ENCODE results near the gene ZNF33B. TPM values are rescaled to one million over a fixed set of nuclear protein-coding genes. Genes with fewer than 3 reads are reported as not detected.

ZNF33B gene
- total and polyA plus RNA-seq, 9 donors = 24.9 to 71.8 (median 32.9) TPM

GRCh38 chr10:42596196-42596595, 42.2 kb downstream of the ZNF33B start:
- Histone ChIP-seq H3K9me3 (peaks cover 0 to 21% of the 10 kb centered on the region in 2 donors), H3K4me3 (no peak overlapping the region), H3K4me1 (ENCODE audit: insufficient read depth) (no peaks in the 10 kb centered on the region), H3K27ac (no peak overlapping the region), H3K27me3 (no peaks in the 10 kb centered on the region), H3K36me3 (no peaks in the 10 kb centered on the region)
- intact Hi-C loops (cut with DNase I) = no loop called here
- no peak for DNase-seq
- TF ChIP-seq, protein P1, sequence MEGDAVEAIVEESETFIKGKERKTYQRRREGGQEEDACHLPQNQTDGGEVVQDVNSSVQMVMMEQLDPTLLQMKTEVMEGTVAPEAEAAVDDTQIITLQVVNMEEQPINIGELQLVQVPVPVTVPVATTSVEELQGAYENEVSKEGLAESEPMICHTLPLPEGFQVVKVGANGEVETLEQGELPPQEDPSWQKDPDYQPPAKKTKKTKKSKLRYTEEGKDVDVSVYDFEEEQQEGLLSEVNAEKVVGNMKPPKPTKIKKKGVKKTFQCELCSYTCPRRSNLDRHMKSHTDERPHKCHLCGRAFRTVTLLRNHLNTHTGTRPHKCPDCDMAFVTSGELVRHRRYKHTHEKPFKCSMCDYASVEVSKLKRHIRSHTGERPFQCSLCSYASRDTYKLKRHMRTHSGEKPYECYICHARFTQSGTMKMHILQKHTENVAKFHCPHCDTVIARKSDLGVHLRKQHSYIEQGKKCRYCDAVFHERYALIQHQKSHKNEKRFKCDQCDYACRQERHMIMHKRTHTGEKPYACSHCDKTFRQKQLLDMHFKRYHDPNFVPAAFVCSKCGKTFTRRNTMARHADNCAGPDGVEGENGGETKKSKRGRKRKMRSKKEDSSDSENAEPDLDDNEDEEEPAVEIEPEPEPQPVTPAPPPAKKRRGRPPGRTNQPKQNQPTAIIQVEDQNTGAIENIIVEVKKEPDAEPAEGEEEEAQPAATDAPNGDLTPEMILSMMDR (IDR thresholded peaks at IDR 0.05) = no peak
- TF ChIP-seq POLR2A (IDR thresholded peaks at IDR 0.05) (no peak), EP300 (IDR thresholded peaks at IDR 0.05) (no peak)

DNA sequence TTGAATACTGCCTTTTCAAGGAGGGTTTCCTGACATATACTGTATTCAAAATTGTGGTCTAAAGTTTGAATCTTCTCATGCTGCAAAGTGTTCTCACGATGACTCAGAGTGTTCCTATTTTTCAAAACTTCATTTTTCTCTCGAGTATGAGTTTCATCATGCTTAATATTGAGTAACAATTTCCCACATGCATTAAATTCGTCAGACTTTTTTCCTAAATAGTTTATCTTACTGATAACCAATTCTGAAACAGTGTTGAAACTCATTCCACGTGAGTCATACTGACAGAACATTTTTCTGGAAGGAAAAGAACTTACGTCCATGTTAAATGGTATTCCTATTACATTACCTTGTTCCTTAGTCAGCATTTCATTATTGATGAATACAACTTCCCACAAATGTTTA, 44.1 kb downstream of the ZNF33B start:
- H3K4me3 ChIP-seq = no peak overlapping the region
- no peak overlapping the region for H3K27ac ChIP-seq
- no peaks in the 10 kb centered on the region for H3K27me3 ChIP-seq
- no peaks in the 10 kb centered on the region for H3K36me3 ChIP-seq
- intact Hi-C loops (cut with DNase I) = no loop called here
- no peaks in the 10 kb centered on the region for H3K4me1 ChIP-seq (ENCODE audit: insufficient read depth)
- TF ChIP-seq, protein P1 (IDR thresholded peaks at IDR 0.05) = no peak
- TF ChIP-seq EP300 (IDR thresholded peaks at IDR 0.05) (no peak), POLR2A (IDR thresholded peaks at IDR 0.05) (no peak)
- no peak for DNase-seq
- 58 to 70% (median 64%) methylated on average over 5 of the region's 5 CpGs for WGBS, 3 donors
- H3K9me3 ChIP-seq = peaks cover 0 to 21% of the 10 kb centered on the region in 2 donors

DNA sequence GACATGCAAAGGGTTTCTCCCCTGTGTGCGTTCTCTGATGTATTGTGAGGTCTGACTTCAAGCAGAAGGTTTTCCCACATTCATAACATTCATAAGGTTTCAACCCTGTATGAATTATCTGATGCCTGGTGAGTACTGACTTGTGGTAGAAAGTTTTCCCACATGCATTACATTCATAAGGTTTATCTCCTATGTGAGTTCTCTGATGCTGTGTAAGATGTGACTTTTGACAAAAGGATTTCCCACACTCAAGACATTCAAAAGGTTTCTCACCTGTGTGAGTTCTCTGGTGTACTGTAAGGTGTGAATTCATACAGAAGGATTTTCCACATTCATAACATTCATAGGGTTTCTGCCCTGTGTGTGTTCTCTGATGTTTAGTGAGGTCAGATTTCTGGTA, 45.1 kb downstream of the ZNF33B start:
- no peak for DNase-seq
- H3K36me3 ChIP-seq = no peaks in the 10 kb centered on the region
- H3K9me3 ChIP-seq = peaks cover 0 to 21% of the 10 kb centered on the region in 2 donors
- no peak overlapping the region for H3K4me3 ChIP-seq
- H3K4me1 ChIP-seq (ENCODE audit: insufficient read depth) = no peaks in the 10 kb centered on the region
- no peaks in the 10 kb centered on the region for H3K27me3 ChIP-seq
- intact Hi-C loops (cut with DNase I) = no loop called here
- TF ChIP-seq POLR2A (IDR thresholded peaks at IDR 0.05) (no peak), EP300 (IDR thresholded peaks at IDR 0.05) (no peak)
- TF ChIP-seq, protein P1 (IDR thresholded peaks at IDR 0.05) = no peak
- H3K27ac ChIP-seq = no peak overlapping the region
- 98 to 100% (median 100%) methylated on average over 1 of the region's 1 CpG for WGBS, 3 donors

DNA sequence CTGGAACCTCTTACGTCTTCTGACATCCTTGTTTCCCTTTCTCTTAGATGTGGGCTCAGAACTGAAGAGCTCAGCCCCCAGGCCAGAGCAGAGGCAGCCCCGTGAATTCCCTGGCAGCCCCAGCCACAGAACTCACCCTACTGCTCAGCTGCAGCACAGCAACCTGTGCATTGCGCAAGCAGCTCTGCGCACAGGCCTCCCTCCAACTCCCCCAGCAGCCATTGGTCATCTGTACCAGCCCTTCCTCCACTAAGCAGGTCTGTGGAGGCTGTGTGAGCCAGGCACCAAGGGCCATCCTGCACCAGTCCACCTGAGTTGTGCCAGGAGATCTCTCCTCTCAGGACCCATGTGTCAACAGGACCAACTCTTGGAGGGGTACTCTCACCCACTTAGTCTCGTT, 54.5 kb downstream of the ZNF33B start:
- H3K4me1 ChIP-seq (ENCODE audit: insufficient read depth) = no peaks in the 10 kb centered on the region
- no peak overlapping the region for H3K27ac ChIP-seq
- intact Hi-C loops (cut with DNase I) = no loop called here
- 82 to 97% (median 87%) methylated on average over 5 of the region's 5 CpGs for WGBS, 3 donors
- H3K4me3 ChIP-seq = no peak overlapping the region
- no peak for DNase-seq
- no peaks in the 10 kb centered on the region for H3K9me3 ChIP-seq
- no peaks in the 10 kb centered on the region for H3K36me3 ChIP-seq
- no peaks in the 10 kb centered on the region for H3K27me3 ChIP-seq
- TF ChIP-seq POLR2A (IDR thresholded peaks at IDR 0.05) (no peak), EP300 (IDR thresholded peaks at IDR 0.05) (no peak)
- TF ChIP-seq, protein P1 (IDR thresholded peaks at IDR 0.05) = no peak

GRCh38 chr10:42578019-42578418, 60.4 kb downstream of the ZNF33B start:
- TF ChIP-seq, protein P1 (IDR thresholded peaks at IDR 0.05) = no peak
- TF ChIP-seq EP300 (IDR thresholded peaks at IDR 0.05) (no peak), POLR2A (IDR thresholded peaks at IDR 0.05) (no peak)
- Histone ChIP-seq H3K4me3 (no peak overlapping the region), H3K27ac (no peak overlapping the region), H3K36me3 (no peaks in the 10 kb centered on the region), H3K9me3 (no peaks in the 10 kb centered on the region), H3K27me3 (no peaks in the 10 kb centered on the region), H3K4me1 (ENCODE audit: insufficient read depth) (no peaks in the 10 kb centered on the region)
- DNase-seq = no peak
- intact Hi-C loops (cut with DNase I) = no loop called here
- WGBS, 3 donors = 62 to 70% (median 64%) methylated on average over 6 to 7 of the region's 7 CpGs

Data from ovary (tissue), 9 donors.